GM12878 (cell line): ENCODE data around the gene PIK3C3.

Experiments used
- NBN ChIP-seq: fragments of 450-650 bp; IDR thresholded peaks from 2 replicates; pipeline ENCODE4 v1.6.1; 2016
- NRF1 ChIP-seq: conservative IDR thresholded peaks from 2 replicates; pipeline ENCODE4 v1.6.1; 2011; ENCODE audit warnings: mild to moderate bottlenecking, low read depth, low read length, improper control_type of control experiment
- POLR2A ChIP-seq: IDR thresholded peaks from 2 replicates; pipeline ENCODE4 v1.6.1; 2011; ENCODE audit warnings: low read depth, mild to moderate bottlenecking, low read length
- POLR2AphosphoS5 ChIP-seq: IDR thresholded peaks from 2 replicates; pipeline ENCODE4 v1.6.1; 2011; ENCODE audit warnings: mild to moderate bottlenecking, low read length, inconsistent platforms
- TCF3 ChIP-seq: IDR thresholded peaks from 2 replicates; pipeline ENCODE4 v1.6.1; 2012; ENCODE audit warnings: low read depth, mild to moderate bottlenecking, low read length, borderline replicate concordance; ENCODE audit not compliant: insufficient read depth
- TF ChIP-seq, protein P1 (sequence below), 3 experiments: IDR thresholded peaks in 2 of 3; conservative IDR thresholded peaks in 1 of 3; 2 replicates each; pipeline ENCODE4 v1.5.1; 2011; ENCODE audit warnings: low read depth in 3 of 3, low read length in 3 of 3, mild to moderate bottlenecking in 3 of 3, control low read depth in 2 of 3, moderate library complexity in 2 of 3, inconsistent platforms in 1 of 3, mixed read lengths in 1 of 3; ENCODE audit not compliant: control insufficient read depth in 2 of 3, insufficient read depth in 1 of 3; ENCODE audit errors: extremely low read depth in 1 of 3

GRCh38 chr18:42080340-42080739 is 125.3 kb downstream of the PIK3C3 start:
- TF ChIP-seq POLR2AphosphoS5 (no peak), NBN (no peak), NRF1 (no peak), TCF3 (no peak), POLR2A (no peak)
- TF ChIP-seq, protein P1, sequence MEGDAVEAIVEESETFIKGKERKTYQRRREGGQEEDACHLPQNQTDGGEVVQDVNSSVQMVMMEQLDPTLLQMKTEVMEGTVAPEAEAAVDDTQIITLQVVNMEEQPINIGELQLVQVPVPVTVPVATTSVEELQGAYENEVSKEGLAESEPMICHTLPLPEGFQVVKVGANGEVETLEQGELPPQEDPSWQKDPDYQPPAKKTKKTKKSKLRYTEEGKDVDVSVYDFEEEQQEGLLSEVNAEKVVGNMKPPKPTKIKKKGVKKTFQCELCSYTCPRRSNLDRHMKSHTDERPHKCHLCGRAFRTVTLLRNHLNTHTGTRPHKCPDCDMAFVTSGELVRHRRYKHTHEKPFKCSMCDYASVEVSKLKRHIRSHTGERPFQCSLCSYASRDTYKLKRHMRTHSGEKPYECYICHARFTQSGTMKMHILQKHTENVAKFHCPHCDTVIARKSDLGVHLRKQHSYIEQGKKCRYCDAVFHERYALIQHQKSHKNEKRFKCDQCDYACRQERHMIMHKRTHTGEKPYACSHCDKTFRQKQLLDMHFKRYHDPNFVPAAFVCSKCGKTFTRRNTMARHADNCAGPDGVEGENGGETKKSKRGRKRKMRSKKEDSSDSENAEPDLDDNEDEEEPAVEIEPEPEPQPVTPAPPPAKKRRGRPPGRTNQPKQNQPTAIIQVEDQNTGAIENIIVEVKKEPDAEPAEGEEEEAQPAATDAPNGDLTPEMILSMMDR (IDR thresholded peaks at IDR 0.05 in 2 of 3, conservative IDR thresholded peaks at IDR 0.05 in 1 of 3; ENCODE audit: control insufficient read depth in 2 of 3, extremely low read depth in 1 of 3, insufficient read depth in 1 of 3, low read depth in 3 of 3, low read length in 3 of 3): no peak
